Stomach (tissue), 4 donors: ENCODE data around the gene EDN1.

Source experiments
- CTCF ChIP-seq, 7 experiments: fragments of 450-650 bp in 4 of 7; fragments of 200-600 bp in 3 of 7; sonication (generic) in 3 of 7; IDR thresholded peaks; one replicate each; pipeline ENCODE4 v1.5.1; 2016 to 2019; ENCODE audit warnings: antibody characterized with exemption in 7 of 7, control low read depth in 2 of 7, mild to moderate bottlenecking in 1 of 7
- EP300 ChIP-seq: sonication (generic); formaldehyde crosslinking; IDR thresholded peaks from one replicate; pipeline ENCODE4 v1.6.1; 2017; ENCODE audit warnings: antibody characterized with exemption
- POLR2A ChIP-seq, 4 donors: fragments of 450-650 bp; IDR thresholded peaks; one replicate each; pipeline ENCODE4 v1.6.1; 2016; ENCODE audit warnings: antibody characterized with exemption in 4 of 4, control low read depth in 2 of 4, mild to moderate bottlenecking in 1 of 4, moderate library complexity in 1 of 4
- POLR2AphosphoS5 ChIP-seq, 3 donors: sonication (generic); formaldehyde crosslinking; IDR thresholded peaks; one replicate each; pipeline ENCODE4 v1.6.1; 2016; ENCODE audit warnings: antibody characterized with exemption in 3 of 3

GRCh38 chr6:12335131-12335527 lies 45.0 kb downstream of the EDN1 start:
- TF ChIP-seq CTCF (IDR thresholded peaks at IDR 0.05) (no peak), POLR2A (IDR thresholded peaks at IDR 0.05) (no peak), POLR2AphosphoS5 (IDR thresholded peaks at IDR 0.05) (no peak), EP300 (no peak)
